ENCODE results near the gene CLPSL1. TPM values are rescaled to one million over a fixed set of nuclear protein-coding genes. Genes with fewer than 3 reads are reported as not detected.

CLPSL1 gene
- total RNA-seq, 3 donors from 2014 or later (not counting 1 experiment from before 2014, with no cell fraction given), result not detected

GRCh38 chr6:35759426-35759825, 21.4 kb upstream of the CLPSL1 start:
- no peak for DNase-seq
- no peaks in the 10 kb centered on the region for H3K36me3 ChIP-seq (ENCODE audit: control insufficient read depth, insufficient read depth, low read length)
- TF ChIP-seq, protein P1, sequence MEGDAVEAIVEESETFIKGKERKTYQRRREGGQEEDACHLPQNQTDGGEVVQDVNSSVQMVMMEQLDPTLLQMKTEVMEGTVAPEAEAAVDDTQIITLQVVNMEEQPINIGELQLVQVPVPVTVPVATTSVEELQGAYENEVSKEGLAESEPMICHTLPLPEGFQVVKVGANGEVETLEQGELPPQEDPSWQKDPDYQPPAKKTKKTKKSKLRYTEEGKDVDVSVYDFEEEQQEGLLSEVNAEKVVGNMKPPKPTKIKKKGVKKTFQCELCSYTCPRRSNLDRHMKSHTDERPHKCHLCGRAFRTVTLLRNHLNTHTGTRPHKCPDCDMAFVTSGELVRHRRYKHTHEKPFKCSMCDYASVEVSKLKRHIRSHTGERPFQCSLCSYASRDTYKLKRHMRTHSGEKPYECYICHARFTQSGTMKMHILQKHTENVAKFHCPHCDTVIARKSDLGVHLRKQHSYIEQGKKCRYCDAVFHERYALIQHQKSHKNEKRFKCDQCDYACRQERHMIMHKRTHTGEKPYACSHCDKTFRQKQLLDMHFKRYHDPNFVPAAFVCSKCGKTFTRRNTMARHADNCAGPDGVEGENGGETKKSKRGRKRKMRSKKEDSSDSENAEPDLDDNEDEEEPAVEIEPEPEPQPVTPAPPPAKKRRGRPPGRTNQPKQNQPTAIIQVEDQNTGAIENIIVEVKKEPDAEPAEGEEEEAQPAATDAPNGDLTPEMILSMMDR (IDR thresholded peaks at IDR 0.05), result no peak
- WGBS (ENCODE audit: insufficient coverage), result 68% methylated on average over 3 of the region's 3 CpGs
- intact Hi-C loops (cut with micrococcal nuclease), result no loop called here
- no peaks in the 10 kb centered on the region for H3K9me3 Mint-ChIP-seq
- no peak overlapping the region for H3K27ac Mint-ChIP-seq
- H3K9me3 ChIP-seq (ENCODE audit: control insufficient read depth, insufficient read depth, low read length), result no peaks in the 10 kb centered on the region
- H3K4me1 Mint-ChIP-seq, result peaks cover 5 to 11% of the 10 kb centered on the region in 2 donors
- no peak for ATAC-seq
- H3K27me3 ChIP-seq (ENCODE audit: control insufficient read depth, insufficient read depth, low read length), result peaks cover 5% of the 10 kb centered on the region
- no peak overlapping the region for H3K4me3 ChIP-seq (ENCODE audit: low read length)
- no peaks in the 10 kb centered on the region for H3K36me3 Mint-ChIP-seq
- no peak overlapping the region for H3K27ac ChIP-seq (ENCODE audit: low read length)
- H3K4me3 Mint-ChIP-seq, result no peak overlapping the region
- no peaks in the 10 kb centered on the region for H3K4me1 ChIP-seq (ENCODE audit: control insufficient read depth, insufficient read depth, low read length)
- peaks cover 32 to 53% of the 10 kb centered on the region in 2 donors for H3K27me3 Mint-ChIP-seq (ENCODE audit: low read depth in 2 of 2)

- Histone ChIP-seq H3K4me1 (ENCODE audit: control insufficient read depth, insufficient read depth, low read length) (no peaks in the 10 kb centered on the region), H3K36me3 (ENCODE audit: control insufficient read depth, insufficient read depth, low read length) (no peaks in the 10 kb centered on the region), H3K27me3 (ENCODE audit: control insufficient read depth, insufficient read depth, low read length) (peaks cover 8% of the 10 kb centered on the region), H3K4me3 (ENCODE audit: low read length) (no peak overlapping the region), H3K9me3 (ENCODE audit: control insufficient read depth, insufficient read depth, low read length) (no peaks in the 10 kb centered on the region), H3K27ac (ENCODE audit: low read length) (no peak overlapping the region)
- intact Hi-C loops (cut with micrococcal nuclease), result no loop called here
- DNase-seq (no peak), ATAC-seq (no peak)
- Mint-ChIP-seq H3K4me3 (no peak overlapping the region), H3K27me3 (ENCODE audit: low read depth in 2 of 2) (peaks cover 27 to 36% of the 10 kb centered on the region in 2 donors), H3K27ac (no peak overlapping the region), H3K36me3 (no peaks in the 10 kb centered on the region), H3K4me1 (peaks cover 5 to 11% of the 10 kb centered on the region in 2 donors), H3K9me3 (no peaks in the 10 kb centered on the region)
- 92% methylated on average over 23 of the region's 23 CpGs for WGBS (ENCODE audit: insufficient coverage)
- TF ChIP-seq, protein P1 (IDR thresholded peaks at IDR 0.05), result no peak
Measured at GRCh38 chr6:35765739-35766138, 15.1 kb upstream of the CLPSL1 start.

GRCh38 chr6:35769211-35769610, 11.6 kb upstream of the CLPSL1 start:
- no peaks in the 10 kb centered on the region for H3K36me3 Mint-ChIP-seq
- intact Hi-C loops (cut with micrococcal nuclease), result no loop called here
- no peaks in the 10 kb centered on the region for H3K36me3 ChIP-seq (ENCODE audit: control insufficient read depth, insufficient read depth, low read length)
- TF ChIP-seq, protein P1 (IDR thresholded peaks at IDR 0.05), result no peak
- no peaks in the 10 kb centered on the region for H3K9me3 Mint-ChIP-seq
- WGBS (ENCODE audit: insufficient coverage), result 95% methylated on average over 3 of the region's 4 CpGs
- H3K27me3 ChIP-seq (ENCODE audit: control insufficient read depth, insufficient read depth, low read length), result peaks cover 3% of the 10 kb centered on the region
- H3K27ac Mint-ChIP-seq, result no peak overlapping the region
- ATAC-seq (no peak), DNase-seq (no peak)
- no peaks in the 10 kb centered on the region for H3K9me3 ChIP-seq (ENCODE audit: control insufficient read depth, insufficient read depth, low read length)
- no peak overlapping the region for H3K4me3 Mint-ChIP-seq
- H3K4me3 ChIP-seq (ENCODE audit: low read length), result no peak overlapping the region
- H3K4me1 ChIP-seq (ENCODE audit: control insufficient read depth, insufficient read depth, low read length), result no peaks in the 10 kb centered on the region
- peaks cover 8 to 9% of the 10 kb centered on the region in 2 donors for H3K27me3 Mint-ChIP-seq (ENCODE audit: low read depth in 2 of 2)
- H3K27ac ChIP-seq (ENCODE audit: low read length), result no peak overlapping the region
- H3K4me1 Mint-ChIP-seq, result peaks cover 1 to 3% of the 10 kb centered on the region in 2 donors

DNA sequence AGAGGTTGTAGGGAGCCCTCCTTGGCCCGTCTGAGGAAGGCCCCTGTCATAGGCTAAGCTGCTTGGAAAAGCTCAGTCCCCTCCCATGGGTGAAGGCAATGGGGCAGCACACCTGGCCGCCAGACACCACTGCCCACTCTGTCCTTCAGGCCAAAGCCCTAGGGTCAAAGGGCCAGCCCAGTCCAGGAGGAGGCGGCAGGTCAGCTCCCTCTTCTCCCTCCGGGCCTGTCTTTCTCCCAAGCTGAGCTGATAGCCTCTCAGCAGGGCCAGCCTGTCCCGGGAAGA, 9.5 kb upstream of the CLPSL1 start:
- H3K36me3 ChIP-seq (ENCODE audit: control insufficient read depth, insufficient read depth, low read length), result no peaks in the 10 kb centered on the region
- H3K4me1 Mint-ChIP-seq, result no peaks in the 10 kb centered on the region
- H3K9me3 ChIP-seq (ENCODE audit: control insufficient read depth, insufficient read depth, low read length), result no peaks in the 10 kb centered on the region
- peaks cover 12 to 17% of the 10 kb centered on the region in 2 donors for H3K27me3 Mint-ChIP-seq (ENCODE audit: low read depth in 2 of 2)
- TF ChIP-seq, protein P1 (IDR thresholded peaks at IDR 0.05), result no peak
- ATAC-seq (no peak), DNase-seq (no peak)
- 54% methylated on average over 5 of the region's 5 CpGs for whole genome bisulfite sequencing (ENCODE audit: insufficient coverage)
- no peak overlapping the region for H3K4me3 ChIP-seq (ENCODE audit: low read length)
- peaks cover 4% of the 10 kb centered on the region for H3K4me1 ChIP-seq (ENCODE audit: control insufficient read depth, insufficient read depth, low read length)
- no peak overlapping the region for H3K27ac ChIP-seq (ENCODE audit: low read length)
- H3K9me3 Mint-ChIP-seq, result no peaks in the 10 kb centered on the region
- no peak overlapping the region for H3K27ac Mint-ChIP-seq
- no peak overlapping the region for H3K4me3 Mint-ChIP-seq
- no peaks in the 10 kb centered on the region for H3K36me3 Mint-ChIP-seq
- peaks cover 4% of the 10 kb centered on the region for H3K27me3 ChIP-seq (ENCODE audit: control insufficient read depth, insufficient read depth, low read length)
- intact Hi-C loops (cut with micrococcal nuclease), result no loop called here
